Measurements from ENCODE around the gene CTBP2. TPM values are rescaled to one million over a fixed set of nuclear protein-coding genes. Genes with fewer than 3 reads are reported as not detected.

CTBP2 gene
- polyA plus RNA-seq, 1 donor (not counting 4 experiments of a cell fraction or from before 2014, with no cell fraction given): 76.0 TPM

DNA sequence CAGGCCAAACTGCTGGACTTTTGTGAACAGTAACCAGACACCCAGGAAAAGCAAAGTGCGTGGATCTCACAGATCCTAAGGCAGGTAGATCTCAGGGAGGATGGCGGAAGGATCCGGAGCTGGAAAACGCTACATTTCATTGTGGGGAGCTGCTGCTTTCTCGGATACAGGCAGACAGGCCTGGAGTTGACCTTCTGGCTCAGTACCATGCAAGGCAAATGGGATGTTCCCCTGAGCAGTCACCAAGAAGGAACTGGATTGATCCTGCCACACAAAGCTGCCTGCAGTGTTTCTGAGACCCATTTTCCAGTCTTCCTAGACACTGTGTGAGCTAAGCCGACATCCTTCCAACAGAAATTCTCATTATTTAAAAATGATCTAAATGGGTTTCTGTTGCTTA is 152.9 kb downstream of the CTBP2 start:
- Histone ChIP-seq H3K4me2 (ENCODE audit: control insufficient read depth, extremely low read depth, insufficient read depth, low read depth, low read length) (no peak overlapping the region), H3K27me3 (ENCODE audit: control insufficient read depth, extremely low read depth, insufficient read depth, low read length) (no peaks in the 10 kb centered on the region), H3K36me3 (ENCODE audit: control insufficient read depth in 2 of 2, extremely low read depth in 1 of 2, insufficient read depth in 2 of 2, low read length in 2 of 2) (peaks cover 25 to 31% of the 10 kb centered on the region in 2 experiments), H3K9me1 (ENCODE audit: control insufficient read depth, extremely low read depth, insufficient read depth, low read length) (peaks cover 3% of the 10 kb centered on the region), H3K9me3 (ENCODE audit: control insufficient read depth, low read depth, low read length) (no peaks in the 10 kb centered on the region), H3K9ac (ENCODE audit: control insufficient read depth, extremely low read depth, insufficient read depth, low read length) (no peak overlapping the region), H3K4me1 (ENCODE audit: control insufficient read depth, extremely low read depth, insufficient read depth, low read length) (peaks cover 30% of the 10 kb centered on the region), H3K27ac (ENCODE audit: control insufficient read depth, insufficient read depth, low read length) (no peak overlapping the region), H4K20me1 (ENCODE audit: control insufficient read depth, extremely low read depth, insufficient read depth, low read length) (peaks cover 19% of the 10 kb centered on the region), H3K79me2 (ENCODE audit: control insufficient read depth, insufficient read depth, low read length) (peaks cover 74% of the 10 kb centered on the region), H3K4me3 (ENCODE audit: control insufficient read depth in 2 of 3, extremely low read depth in 1 of 3, insufficient read depth in 2 of 3, low read depth in 1 of 3, low read length in 3 of 3) (no peak overlapping the region), H2AFZ (ENCODE audit: control insufficient read depth, low read length) (no peak overlapping the region)
- no peak for TF ChIP-seq EZH2 (IDR thresholded peaks at IDR 0.05; ENCODE audit: low read length)
- TF ChIP-seq, protein P1, sequence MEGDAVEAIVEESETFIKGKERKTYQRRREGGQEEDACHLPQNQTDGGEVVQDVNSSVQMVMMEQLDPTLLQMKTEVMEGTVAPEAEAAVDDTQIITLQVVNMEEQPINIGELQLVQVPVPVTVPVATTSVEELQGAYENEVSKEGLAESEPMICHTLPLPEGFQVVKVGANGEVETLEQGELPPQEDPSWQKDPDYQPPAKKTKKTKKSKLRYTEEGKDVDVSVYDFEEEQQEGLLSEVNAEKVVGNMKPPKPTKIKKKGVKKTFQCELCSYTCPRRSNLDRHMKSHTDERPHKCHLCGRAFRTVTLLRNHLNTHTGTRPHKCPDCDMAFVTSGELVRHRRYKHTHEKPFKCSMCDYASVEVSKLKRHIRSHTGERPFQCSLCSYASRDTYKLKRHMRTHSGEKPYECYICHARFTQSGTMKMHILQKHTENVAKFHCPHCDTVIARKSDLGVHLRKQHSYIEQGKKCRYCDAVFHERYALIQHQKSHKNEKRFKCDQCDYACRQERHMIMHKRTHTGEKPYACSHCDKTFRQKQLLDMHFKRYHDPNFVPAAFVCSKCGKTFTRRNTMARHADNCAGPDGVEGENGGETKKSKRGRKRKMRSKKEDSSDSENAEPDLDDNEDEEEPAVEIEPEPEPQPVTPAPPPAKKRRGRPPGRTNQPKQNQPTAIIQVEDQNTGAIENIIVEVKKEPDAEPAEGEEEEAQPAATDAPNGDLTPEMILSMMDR (optimal IDR thresholded peaks at IDR 0.05 in 1 of 3, IDR thresholded peaks at IDR 0.05 in 1 of 3, conservative IDR thresholded peaks at IDR 0.05 in 1 of 3; ENCODE audit: extremely low read depth in 1 of 3, insufficient read depth in 2 of 3, low read length in 3 of 3): no peak
- DNase-seq (ENCODE audit: low read depth, low spot score) (no peak), FAIRE-seq (peak; percentile 71)
- dilution Hi-C loops (cut with MboI; ENCODE audit: extremely low pct_ligation_motif_present, low sequenced_read_pairs): no loop called here

- H3K9ac ChIP-seq (ENCODE audit: control insufficient read depth, extremely low read depth, insufficient read depth, low read length): no peak overlapping the region
- peaks cover 28 to 30% of the 10 kb centered on the region in 2 experiments for H3K36me3 ChIP-seq (ENCODE audit: control insufficient read depth in 2 of 2, extremely low read depth in 1 of 2, insufficient read depth in 2 of 2, low read length in 2 of 2)
- no peak overlapping the region for H3K4me3 ChIP-seq (ENCODE audit: control insufficient read depth in 2 of 3, extremely low read depth in 1 of 3, insufficient read depth in 2 of 3, low read depth in 1 of 3, low read length in 3 of 3)
- H3K9me3 ChIP-seq (ENCODE audit: control insufficient read depth, low read depth, low read length): no peaks in the 10 kb centered on the region
- no peak for TF ChIP-seq EZH2 (IDR thresholded peaks at IDR 0.05; ENCODE audit: low read length)
- TF ChIP-seq, protein P1 (optimal IDR thresholded peaks at IDR 0.05 in 1 of 3, IDR thresholded peaks at IDR 0.05 in 1 of 3, conservative IDR thresholded peaks at IDR 0.05 in 1 of 3; ENCODE audit: extremely low read depth in 1 of 3, insufficient read depth in 2 of 3, low read length in 3 of 3): no peak
- peaks cover 70% of the 10 kb centered on the region for H3K79me2 ChIP-seq (ENCODE audit: control insufficient read depth, insufficient read depth, low read length)
- dilution Hi-C loops (cut with MboI; ENCODE audit: extremely low pct_ligation_motif_present, low sequenced_read_pairs): no loop called here
- peaks cover 3% of the 10 kb centered on the region for H3K9me1 ChIP-seq (ENCODE audit: control insufficient read depth, extremely low read depth, insufficient read depth, low read length)
- no peak overlapping the region for H3K27ac ChIP-seq (ENCODE audit: control insufficient read depth, insufficient read depth, low read length)
- H3K4me1 ChIP-seq (ENCODE audit: control insufficient read depth, extremely low read depth, insufficient read depth, low read length): peaks cover 27% of the 10 kb centered on the region
- DNase-seq (ENCODE audit: low read depth, low spot score) (no peak), FAIRE-seq (no peak)
- no peak overlapping the region for H2AFZ ChIP-seq (ENCODE audit: control insufficient read depth, low read length)
- H4K20me1 ChIP-seq (ENCODE audit: control insufficient read depth, extremely low read depth, insufficient read depth, low read length): peaks cover 15% of the 10 kb centered on the region
- no peak overlapping the region for H3K4me2 ChIP-seq (ENCODE audit: control insufficient read depth, extremely low read depth, insufficient read depth, low read depth, low read length)
- H3K27me3 ChIP-seq (ENCODE audit: control insufficient read depth, extremely low read depth, insufficient read depth, low read length): no peaks in the 10 kb centered on the region
Measured at GRCh38 chr10:125006921-125007426, 153.4 kb downstream of the CTBP2 start.

All from keratinocyte (primary cell).